ENCODE data around the gene ZDHHC24.
A peak's percentile ranks its signal among the peaks of the same experiment; 100 is the strongest.
"Not testable (repeated sequence)": the region's sequence is repeated elsewhere in the genome, so short reads cannot be mapped to it uniquely, and the experiment has no call there.

ZDHHC24 gene, protein sequence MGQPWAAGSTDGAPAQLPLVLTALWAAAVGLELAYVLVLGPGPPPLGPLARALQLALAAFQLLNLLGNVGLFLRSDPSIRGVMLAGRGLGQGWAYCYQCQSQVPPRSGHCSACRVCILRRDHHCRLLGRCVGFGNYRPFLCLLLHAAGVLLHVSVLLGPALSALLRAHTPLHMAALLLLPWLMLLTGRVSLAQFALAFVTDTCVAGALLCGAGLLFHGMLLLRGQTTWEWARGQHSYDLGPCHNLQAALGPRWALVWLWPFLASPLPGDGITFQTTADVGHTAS

DNA sequence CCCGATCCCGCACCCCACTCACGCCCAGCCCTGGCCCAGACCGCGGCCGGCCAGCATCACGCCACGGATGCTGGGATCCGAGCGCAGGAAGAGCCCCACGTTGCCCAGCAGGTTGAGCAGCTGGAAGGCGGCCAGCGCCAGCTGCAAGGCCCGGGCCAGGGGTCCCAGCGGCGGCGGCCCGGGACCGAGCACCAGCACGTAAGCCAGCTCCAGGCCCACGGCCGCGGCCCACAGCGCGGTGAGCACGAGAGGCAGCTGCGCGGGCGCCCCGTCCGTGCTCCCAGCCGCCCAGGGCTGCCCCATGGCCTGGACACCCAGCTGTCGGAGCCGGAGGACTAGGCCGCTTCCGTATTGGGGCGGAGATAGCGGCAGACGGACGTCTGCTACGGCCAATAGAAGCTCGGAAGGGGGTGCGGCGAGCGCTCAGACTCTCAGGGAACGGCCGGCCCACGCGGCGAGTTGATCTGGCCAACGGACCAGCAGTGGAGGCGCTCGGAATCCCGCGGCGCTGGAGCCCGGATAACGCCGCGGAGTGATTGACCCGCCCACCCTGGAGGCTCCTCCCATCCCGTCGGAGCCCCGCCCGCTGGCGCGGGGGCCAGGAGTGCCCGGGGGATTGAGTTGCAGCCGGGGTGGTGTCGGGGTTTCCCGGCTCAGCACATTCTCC, at the start of gene ZDHHC24:
ZDHHC24 (minus strand) TSS at position 348 of the 667 bp plus-strand sequence; CDS start at position 303, 45 bp downstream.
- ATAC-seq, result peak; percentile 91 to 92

DNA sequence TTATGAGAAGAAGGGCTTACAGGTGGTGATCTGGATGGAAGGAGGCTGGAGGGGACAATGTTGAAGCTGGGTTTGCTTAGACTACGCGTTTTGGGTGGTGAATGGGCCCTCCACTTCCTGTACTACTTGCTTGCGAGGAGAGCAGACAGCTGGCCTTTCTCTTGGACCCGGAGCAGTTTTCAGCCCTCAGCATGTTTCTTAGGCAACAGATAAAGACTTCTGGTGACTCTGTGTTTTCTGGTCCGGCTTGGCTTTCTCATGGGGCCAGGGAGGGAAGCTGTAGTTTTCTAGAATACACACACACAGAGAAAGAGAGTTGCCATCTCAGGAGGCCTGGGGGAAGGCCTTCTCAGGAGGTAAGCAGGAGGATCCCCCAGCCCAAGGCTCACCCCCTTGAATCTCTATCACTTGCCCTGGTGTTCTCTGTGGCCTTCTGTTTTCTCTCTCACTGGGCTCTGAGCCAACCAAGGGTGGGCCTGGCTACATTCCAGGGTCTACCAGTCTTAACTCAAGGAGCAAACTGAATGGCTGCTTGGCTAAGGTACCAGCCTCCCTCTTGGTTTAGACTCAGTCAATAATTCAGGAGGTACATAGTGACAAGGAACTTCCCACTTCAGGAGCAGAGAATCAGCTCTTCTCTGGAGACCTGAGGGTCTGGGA, 49.5 kb upstream of the ZDHHC24 start:
- no peak for ATAC-seq

DNA sequence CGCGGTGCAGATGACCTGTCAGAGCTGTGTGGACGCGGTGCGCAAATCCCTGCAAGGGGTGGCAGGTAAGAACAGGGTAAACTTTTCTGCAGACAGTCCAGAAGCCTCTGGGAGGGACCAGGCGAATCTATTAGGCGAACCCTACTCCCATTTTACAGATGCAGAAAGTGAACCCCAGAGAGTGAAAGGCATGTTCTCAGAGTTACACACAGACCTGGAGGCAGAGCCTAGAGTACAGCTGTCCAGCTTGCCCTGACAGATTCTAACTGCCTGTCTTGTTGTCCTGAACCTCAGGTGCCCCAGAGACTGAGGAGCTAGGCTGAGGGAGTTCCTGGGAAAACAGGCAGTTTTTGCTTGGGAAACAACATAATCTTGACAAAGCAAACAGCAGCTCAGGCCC, 47.8 kb upstream of the ZDHHC24 start:
- ATAC-seq, result no peak

DNA sequence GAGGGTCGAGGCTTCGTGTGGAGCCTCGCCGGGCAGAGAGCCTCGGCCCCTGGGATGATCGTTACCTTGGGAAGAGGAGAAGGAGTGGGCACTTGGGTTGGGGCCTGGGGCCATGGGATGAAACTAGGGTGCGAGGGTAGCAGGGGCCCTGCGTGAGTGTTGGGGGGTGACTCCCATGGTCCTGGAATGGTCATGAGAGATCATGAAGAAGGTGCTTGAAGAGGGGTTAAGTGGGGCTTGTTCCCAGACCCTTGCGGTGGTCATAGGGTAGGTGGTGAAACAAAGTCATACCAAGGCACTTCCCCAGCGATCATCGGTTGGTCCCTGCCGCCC, 47.4 kb upstream of the ZDHHC24 start:
- ATAC-seq, result peak in 1 of 2 donors; percentile 5

DNA sequence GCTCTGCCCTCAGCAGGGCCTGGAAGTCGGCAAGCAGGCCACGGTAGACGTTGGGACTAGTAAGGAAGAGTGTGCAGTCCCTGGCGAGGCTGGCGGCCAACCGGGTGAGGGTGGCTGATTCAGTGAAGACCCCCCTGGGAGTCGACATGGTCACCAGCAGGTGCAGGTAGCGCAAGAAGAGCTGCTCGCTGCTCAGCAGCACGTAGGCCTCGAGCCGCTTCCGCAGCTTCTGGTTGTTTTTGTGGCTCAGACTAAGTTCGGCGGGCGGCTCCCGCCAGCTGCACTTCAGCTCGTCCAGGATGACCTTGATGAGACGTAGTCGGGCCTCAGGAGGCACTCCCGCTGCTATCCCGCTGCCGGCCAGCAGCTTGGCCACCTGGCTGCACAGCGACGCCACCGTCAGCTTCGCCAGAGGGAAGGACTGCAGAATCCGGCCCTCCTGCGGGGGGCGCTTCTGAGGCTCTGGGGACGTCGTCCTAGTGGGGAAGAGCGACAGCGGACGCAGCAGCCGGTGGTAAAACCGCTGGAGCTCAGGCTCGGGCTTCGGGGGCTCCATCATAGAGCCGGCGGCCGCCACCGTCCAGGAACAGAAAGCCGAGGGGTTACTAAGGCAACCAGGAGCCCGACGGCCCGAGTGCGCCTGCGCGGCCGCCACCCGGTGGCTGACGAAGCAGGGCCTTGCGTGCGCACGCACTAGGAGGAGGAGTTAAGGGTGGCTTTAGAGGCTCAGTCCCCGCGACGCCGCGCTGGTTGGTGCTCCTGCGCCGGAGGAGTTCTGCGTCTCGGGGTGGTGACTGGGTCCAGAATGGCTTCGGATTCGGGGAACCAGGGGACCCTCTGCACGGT, 46.8 kb upstream of the ZDHHC24 start, which contains the start of the genes CCDC87 and CCS:
CCDC87 (minus strand) TSS at position 607 of the 846 bp plus-strand sequence; CDS start at position 559, 48 bp downstream.
CCS (plus strand) TSS at position 729 of the 846 bp plus-strand sequence; CDS start at position 806, 77 bp downstream.
- peak; percentile 98 to 99 for ATAC-seq

DNA sequence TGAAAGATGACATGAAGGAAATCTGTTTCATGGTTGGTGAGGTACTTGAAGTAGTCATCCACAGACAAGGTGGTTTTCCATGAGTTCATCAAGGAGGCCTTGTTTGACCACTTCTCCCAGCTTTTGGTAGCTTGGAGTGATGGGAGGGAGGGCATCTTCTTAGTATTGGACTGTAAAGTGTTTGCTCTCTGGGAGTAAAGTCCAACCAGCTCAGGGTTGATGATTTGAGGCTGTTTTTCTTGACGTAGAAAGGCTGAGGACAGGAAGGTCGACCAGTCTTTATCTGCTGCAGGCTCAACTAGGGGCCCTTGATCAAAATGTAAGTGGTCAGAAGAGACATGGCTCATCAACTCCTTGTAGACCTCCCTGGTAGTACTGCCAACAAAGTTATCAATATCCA, 45.3 kb upstream of the ZDHHC24 start:
- ATAC-seq, result no peak

DNA sequence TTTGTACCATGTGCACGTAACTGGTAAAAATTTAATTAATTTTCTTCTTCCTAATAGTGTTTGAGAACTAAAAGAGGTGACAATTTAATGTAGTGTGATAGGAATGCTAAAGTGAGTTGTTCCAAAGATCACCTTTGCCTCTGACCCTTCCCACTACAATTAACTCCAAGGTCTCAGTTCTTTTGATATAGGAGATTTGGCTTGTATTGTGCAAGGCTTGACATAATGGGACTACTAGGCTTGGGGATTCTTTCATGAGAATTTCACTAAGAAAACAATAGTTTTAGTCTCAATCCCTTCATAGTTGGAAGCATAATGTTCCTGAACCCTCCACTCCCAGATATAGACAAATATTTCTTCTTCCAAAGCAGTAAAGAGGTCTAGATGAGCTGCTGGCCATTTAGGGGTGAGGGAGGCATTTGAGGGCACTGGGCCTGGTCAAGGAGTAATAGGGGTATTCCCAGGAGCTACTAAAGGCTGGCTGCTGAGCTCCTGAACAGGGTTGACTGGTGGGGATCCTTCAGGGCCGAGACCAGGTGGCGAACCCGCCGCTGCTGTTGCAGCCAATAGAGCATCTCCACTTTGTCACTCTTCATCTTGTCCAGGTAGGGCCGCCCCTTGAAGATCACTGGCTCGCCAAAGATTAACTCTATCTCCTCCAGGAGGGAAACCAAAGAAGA, 44.3 kb upstream of the ZDHHC24 start:
- no peak for ATAC-seq

DNA sequence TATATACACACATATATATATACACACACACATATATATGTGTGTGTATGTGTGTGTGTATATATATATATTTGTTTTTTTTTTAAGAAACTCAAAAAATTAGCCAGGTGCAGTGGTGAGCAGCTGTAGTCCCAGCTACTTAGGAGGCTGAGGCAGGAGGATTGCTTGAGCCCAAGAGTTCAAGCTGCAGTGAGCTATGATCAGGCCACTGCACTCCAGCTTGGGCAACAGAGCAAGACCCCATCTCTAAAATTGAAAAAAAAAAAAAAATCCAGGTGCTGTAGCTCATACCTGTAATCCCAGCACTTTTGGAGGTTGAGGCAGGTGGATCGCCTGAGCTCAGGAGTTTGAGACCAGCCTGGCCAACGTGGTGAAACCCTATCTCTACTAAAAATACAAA, 43.5 kb upstream of the ZDHHC24 start:
- not testable (repeated sequence) for ATAC-seq

DNA sequence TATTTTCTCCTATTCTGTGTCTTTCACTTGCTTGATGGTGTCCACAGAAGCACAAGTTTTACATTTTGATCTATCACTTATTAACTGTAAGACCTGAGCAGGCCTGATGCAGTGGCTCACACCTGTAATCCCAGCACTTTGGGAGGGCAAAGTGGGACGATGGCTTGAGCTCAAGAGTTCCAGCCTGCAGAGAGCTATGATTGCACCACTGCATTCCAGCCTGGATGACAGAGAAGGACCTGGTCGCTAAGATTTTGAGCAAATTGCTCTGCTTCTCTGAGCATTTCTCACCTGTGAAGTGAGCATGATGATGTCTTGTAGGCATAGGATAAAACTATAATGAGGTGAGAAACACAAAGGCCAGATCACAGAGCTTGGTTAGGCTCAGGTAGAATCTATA, 40.3 kb upstream of the ZDHHC24 start:
- no peak for ATAC-seq

DNA sequence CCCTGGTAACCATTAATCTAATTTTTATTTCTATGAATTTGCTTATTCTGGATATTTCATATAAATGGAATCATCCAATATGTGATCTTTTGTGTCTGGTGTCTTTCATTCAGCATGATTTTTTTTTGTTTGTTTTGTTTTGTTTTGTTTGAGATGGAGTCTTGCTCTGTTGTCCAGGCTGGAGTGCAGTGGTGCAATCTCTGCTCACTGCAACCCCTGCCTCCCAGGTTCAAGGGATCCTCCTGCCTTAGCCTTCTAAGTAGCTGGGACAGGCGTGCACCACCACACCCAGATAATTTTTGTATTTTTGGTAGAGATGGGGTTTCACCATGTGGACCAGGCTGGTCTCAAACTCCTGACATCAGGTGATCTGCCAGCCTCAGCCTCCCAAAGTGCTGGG, 39.6 kb upstream of the ZDHHC24 start:
- not testable (repeated sequence) for ATAC-seq

DNA sequence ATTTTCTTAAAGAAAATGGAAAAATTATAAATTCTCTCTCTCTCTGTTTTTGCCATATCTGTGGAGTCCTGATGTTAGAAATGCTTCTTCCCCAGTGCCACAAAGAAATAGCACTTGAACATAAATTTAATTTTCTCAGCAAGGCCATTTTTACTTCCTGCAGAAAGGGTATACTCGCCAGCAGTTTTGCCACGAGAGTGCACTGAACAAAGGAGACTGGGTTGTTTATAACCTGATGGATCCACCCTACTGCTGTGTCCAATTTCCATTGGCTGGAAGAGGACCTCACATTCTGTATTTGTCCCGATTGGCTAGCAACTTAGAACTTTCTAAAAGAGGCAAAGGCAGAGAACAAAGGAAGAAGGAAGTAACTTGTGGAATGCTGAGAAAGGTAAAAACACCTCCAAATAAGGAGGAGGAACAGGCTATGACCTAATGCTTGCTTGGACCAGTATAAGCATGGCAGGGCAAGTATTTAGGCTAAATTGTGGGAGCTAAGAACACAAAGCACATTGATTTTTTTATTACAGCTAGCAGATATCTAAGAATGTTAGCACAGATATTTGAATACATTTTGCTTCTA, 36.8 kb upstream of the ZDHHC24 start:
- ATAC-seq, result not testable (repeated sequence)

DNA sequence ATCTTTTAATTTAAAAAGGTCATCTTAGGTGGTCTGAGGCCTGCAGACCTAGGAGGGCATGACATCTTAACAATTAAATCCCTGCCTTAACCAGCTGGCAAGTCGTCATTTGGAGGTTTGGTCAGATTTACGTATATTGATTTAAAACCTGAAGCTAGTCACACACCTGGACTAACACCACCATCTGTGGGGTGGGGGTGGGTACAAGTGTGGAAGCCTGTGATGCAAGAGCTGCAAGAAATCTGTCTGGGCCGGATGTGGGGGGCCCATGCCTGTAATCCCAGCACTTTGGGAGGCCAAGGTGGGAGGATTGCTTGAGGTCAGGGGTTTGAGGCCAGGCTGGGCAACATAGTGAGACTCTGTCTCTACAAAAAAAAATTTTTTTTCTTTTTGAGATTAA, 35.4 kb upstream of the ZDHHC24 start:
- no peak for ATAC-seq

DNA sequence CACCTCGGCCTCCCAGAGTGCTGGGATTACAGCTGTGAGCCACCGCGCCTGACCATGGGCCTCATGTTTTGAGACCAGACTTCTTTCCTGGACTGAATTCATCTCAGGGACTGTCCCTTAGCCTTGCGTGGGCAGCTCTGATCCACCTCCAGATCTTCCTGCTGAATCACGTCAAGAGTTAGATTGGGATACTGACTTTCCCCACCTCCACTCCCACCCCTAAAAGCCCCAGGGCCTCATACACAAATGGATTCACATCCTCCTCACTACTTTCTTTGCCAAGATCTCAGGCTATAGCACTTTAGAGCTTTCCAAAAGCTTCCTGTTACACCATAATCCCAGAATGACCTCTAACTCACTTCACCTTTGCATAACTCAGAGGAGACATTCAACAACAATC, 35.0 kb upstream of the ZDHHC24 start:
- no peak for ATAC-seq

DNA sequence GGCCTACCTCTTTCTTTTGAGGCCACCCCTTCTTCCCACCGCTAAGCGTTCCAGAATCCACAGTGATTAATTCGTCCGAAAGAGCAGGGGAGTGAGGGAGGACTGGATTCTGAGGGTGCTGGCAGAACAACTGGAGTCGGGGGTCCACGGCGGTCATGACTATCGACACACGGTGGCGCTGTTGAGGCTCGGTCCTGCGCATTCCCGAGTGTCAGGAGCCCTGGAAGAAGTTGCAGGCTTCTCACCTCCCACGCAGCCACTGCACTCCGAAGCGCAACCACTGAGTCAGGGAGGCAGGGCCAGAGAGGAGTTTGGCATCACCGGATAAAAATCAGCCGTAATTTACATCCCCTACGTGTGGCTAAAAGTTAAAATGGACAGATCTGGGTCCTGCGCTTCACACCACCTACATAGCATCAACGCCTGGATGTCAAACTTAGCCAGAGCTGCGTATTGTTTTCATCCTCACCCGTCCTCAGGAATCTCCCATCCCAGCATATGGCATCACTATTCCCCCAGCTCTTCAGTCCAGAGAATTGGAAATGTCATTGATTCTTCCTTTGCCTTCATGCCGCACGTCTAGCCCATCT, 33.3 kb upstream of the ZDHHC24 start:
- peak; percentile 70 to 85 for ATAC-seq

DNA sequence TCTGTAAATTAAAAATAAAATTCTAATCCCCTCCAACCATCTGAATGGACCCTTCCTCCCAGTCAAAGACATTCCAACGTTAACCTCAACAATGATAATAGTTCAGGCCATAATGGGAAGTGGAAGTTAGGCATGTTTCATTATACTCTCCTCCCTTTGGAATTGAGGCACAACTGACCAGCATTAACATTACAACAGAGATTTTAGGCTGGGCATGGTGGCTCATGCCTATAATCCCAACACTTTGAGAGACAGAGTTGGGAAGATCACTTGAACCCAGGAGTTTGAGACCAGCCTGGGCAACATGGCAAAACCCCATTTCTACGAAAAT, 25.0 kb upstream of the ZDHHC24 start:
- no peak for ATAC-seq

DNA sequence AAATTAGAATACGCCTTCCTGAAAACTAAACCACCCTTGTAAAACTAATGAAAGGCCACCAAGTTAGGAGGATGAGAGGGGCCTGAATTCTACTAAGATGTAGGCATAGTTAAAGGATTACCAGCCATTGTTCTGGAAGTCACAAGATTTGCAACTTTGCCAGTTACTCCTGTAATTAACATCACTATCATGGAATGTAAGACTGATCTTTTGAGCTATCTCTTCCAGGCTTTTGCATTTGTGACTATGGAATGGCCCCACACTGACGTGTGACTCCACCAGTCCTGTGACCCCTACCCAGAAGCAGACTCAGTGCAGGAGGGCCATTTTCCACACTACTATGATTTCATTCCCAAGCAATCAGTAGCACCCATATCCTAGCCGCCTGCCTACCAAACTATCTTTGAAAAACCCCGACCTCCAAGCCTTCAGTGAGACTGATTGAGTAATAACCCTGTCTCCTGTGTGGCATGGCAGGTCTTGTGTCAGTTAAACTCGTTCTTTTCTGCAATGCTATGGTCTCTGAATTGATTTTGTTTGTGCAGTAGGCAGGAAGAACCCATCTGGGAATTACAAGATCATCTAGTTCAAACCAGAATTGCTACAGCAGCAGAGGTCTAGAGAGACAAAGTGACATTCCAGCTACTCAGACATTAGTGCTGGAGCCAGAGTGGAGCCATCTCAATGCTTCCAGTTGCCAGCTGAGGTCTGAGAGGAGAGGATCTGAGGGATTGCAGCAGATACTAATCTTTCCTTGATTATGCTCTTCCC, 24.4 kb upstream of the ZDHHC24 start:
- ATAC-seq, result no peak

DNA sequence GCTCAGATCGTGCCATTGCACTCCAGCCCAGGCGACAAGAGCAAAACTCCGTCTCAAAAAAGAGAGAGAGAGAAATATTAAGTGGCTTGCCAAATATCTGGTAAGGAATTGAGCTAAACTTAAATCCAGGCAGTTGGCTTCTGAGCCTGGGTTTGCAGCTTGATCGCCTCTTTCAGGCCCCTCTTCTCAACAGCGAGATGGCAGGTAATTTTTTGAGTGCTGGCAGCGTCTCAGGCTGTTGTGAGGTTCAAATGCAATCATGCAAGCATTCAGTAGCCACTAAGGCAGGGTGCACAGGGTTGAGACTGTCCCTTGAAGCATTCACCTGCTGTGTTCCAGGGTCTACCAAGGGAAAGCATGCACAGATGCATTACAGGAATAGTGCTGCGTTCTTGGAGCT, 23.2 kb upstream of the ZDHHC24 start:
- ATAC-seq, result no peak

DNA sequence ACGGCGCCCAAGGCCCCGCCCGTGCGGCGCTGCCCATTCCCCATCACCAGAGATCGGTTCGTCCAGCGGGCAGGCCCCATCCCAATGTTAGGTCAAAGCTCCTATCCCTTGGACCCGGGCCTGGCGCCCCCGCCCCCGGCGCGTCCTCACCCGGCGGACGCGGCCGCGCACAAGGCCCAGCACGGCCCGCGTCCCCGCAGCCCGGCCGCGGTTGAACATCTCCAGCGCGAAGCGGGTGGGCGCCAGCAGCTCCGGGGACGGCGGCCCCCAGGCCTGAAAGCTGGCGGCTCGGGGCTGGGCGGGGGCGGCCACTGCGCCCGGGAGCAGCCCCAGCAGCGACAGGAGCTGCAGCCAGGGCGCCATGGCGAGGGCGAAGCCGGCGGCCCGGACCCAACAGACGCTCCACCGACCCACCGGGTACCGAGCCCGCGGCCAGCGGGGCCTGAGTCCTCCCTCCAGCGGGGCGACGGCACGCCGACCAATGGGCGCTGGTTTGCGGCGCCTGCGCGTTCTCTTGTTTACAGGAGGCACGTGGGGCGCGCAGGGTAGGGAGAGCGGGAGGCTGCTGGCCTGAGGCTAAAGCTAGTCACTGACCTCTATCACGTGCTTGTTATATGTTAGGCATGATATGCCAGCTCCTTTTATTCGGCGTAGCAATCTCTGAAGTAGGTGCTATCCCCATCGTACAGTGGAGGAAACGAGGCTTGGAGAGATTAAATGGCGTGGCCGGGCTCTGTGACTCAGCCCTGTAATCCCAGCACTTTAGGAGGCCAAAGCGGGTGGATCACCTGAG, 22.5 kb upstream of the ZDHHC24 start, which contains the start of gene CTSF:
CTSF (minus strand) TSS at position 483 of the 793 bp plus-strand sequence; CDS start at position 363, 120 bp downstream.
- ATAC-seq, result peak; percentile 83 to 94

DNA sequence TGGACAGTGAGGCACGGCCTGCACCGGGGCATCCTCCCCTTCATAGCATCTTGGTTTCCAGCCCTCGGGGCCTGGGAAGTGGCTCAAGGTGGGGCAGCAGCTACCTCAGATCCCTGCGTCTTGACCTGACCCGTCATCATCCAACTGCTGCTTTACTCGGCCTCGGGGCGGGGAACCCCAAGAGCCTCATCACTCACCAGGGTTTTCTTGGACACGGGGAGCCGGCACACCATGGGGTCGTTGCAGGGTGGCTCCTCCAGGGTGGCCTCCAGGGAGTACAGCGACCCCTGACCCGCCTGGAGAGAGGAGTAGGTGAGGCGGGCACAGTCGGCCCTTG, 21.9 kb upstream of the ZDHHC24 start:
- ATAC-seq, result no peak

DNA sequence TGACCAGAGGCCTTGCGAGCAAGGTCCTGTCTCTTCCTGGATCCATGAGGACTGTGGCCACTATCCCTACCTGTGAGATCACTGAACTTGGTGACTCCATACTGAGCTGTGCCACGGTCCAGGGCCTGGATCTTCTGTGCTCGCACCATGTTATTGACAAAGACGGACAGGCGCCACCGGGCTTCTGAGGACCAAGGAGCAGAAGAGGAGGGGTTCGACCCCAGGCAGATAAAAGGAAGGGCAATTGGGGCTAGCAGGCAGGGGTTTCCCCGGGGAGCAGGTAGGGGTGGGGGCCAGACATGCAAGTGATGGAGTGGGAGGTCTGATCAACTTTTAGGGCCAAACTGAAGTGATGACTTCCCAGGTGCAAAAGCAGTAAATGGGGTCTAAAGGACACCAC, 20.4 kb upstream of the ZDHHC24 start:
- no peak for ATAC-seq
